HG02678 (cell line): ENCODE results near the gene SARDH.

Experiments used
- ATAC-seq: cut with Tn5 transposase; IDR thresholded peaks from one replicate; pipeline ENCODE4 v1.9.1; 2021; ENCODE audit warnings: mild to moderate bottlenecking, moderate library complexity; ENCODE audit not compliant: unreplicated experiment

SARDH gene, protein sequence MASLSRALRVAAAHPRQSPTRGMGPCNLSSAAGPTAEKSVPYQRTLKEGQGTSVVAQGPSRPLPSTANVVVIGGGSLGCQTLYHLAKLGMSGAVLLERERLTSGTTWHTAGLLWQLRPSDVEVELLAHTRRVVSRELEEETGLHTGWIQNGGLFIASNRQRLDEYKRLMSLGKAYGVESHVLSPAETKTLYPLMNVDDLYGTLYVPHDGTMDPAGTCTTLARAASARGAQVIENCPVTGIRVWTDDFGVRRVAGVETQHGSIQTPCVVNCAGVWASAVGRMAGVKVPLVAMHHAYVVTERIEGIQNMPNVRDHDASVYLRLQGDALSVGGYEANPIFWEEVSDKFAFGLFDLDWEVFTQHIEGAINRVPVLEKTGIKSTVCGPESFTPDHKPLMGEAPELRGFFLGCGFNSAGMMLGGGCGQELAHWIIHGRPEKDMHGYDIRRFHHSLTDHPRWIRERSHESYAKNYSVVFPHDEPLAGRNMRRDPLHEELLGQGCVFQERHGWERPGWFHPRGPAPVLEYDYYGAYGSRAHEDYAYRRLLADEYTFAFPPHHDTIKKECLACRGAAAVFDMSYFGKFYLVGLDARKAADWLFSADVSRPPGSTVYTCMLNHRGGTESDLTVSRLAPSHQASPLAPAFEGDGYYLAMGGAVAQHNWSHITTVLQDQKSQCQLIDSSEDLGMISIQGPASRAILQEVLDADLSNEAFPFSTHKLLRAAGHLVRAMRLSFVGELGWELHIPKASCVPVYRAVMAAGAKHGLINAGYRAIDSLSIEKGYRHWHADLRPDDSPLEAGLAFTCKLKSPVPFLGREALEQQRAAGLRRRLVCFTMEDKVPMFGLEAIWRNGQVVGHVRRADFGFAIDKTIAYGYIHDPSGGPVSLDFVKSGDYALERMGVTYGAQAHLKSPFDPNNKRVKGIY

DNA sequence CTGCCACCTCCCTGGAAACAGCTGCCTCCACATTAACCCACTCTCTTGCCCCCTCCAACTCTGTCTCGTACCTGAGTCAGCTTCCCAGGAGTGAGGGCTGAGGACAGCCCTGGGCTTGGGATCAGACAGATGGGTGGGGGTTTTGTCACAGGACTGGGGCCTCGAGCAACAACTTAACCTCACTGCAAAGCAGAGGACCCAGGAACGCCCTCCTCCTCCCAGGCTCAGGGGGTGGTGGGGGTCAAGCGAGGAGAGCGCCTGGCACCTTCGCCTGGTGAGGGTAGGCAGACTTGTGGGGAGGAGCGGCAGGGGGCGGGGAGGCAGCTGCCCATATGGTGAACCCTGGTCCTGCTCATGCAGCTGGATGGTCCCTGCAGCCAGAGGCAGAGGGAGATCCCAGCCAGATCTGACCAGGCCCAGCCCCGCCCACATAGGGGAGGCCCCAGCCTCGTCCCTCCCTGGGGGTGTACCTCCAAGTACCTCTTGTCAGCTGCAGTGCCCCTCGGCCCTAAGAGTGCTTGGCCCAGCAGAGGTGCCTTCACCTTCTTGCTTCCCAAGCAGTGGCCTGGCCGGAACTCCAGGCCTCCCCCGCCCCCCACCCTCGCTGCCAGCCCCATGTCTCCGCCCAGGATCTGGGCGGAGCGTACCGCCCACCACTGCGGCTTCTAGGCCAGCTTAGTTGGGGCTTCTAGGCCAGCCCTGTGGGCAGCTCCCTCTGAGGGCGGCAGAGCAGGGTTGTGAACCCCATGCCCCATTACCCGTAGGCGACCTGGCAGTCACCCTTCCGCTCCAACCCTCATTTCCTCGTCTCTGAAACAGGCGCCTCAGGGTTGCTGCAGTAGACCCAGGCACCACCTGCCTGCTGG, at the start of gene SARDH:
TSS of gene SARDH (minus strand) at position 579 of the 866 bp plus-strand sequence. CDS start 4,179 bp downstream, outside the sequence.
- no peak for ATAC-seq

DNA sequence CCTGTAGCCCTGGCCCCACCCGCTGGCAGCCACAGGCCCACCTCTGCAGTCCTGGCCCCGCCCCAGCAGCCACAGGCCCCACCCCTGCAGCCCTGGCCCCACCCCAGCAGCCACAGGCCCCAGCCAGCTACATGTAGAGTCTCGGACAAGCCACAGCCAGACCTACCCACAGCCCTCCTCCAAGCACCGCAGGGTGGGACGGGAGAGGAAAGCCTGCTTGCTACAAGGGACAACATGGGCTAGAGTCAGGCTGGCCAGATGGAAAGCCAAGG, 49.5 kb upstream of the SARDH start:
- no peak for ATAC-seq

DNA sequence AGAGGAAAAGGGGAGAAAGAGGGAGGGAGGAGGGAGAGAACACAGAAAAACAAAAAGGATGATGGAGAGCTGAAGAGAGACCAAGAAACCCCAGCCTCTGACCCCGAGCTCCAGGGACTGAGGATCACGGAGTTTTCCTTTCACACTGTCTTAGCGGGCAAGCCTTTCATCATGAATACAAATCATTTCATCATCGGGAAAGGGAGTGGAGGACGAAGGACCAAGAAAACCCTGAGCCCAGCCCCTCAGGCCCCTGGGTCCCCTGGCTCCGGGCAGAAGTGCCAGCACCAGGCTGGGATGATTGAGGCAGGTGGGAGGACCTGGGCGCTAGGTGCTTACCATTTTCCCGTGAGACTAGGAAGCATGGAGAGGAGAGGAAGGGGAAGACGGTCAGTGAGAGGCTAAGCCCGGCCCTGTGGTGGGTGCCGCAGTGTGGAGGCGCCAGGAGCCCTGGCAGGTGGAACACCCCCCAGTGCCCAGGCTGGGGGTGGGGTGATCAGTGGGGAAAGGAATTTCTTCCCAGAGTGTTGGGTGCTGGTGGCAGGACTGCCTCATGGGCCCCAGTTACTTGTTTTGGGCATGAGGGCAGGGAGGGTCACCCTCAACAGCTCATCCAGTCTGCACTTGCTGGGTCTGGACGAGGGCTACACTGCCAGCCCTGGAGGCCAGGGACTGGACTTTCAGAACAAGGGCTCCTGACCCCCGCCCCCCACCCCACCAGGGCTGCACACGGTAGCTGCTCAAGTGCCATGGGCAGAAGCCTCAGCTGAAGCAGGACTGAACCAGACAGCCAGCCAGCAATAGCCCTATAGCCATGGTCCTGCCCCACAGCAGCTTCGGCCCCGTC, 49.0 kb upstream of the SARDH start:
- no peak for ATAC-seq

DNA sequence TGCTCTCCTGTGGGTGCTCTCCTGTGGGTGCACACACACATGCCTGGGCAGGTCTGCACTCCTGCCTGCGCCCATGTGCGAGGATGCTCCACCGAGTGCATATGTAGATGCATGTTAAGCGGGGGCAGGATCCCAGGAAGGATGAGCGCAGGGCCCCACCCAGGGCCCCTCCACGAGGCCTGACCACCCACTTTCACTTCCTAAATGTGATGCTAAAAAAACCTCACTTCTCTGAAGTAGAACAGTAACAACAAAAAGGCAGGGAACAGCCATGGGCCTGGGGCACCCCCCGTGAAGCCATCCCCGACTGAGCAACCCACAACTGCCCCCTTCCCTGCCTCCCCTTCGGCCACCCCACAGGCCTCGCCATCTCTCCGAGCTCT, 48.2 kb upstream of the SARDH start:
- no peak for ATAC-seq

DNA sequence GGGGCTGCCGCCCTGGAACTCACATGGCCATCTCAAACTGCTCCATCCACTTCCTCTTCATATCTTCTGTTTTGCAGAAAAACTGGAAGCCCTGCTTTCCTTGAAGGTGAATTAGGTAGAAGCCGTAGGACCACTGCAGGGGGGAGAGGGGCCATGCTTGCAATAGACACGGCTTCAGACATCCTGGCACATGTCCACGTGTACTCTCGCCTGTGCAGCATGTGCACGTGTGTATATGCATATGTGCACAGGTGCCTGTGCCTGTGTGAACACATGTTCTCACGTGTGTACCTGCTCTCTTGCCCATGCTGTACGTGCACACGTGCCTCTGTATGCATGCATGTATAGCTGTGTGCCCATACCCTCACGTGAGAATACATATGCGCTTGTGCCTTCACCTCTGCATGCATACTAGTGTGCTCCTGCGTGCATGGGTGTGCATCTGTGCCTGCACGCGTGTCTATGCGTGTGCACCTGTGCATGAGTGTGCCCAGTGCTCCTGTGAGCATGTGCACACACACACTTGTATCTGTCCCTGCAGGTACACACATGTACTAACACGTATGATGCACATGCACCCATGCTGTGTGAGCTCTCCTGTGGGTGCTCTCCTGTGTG, 47.7 kb upstream of the SARDH start:
- ATAC-seq, result no peak

DNA sequence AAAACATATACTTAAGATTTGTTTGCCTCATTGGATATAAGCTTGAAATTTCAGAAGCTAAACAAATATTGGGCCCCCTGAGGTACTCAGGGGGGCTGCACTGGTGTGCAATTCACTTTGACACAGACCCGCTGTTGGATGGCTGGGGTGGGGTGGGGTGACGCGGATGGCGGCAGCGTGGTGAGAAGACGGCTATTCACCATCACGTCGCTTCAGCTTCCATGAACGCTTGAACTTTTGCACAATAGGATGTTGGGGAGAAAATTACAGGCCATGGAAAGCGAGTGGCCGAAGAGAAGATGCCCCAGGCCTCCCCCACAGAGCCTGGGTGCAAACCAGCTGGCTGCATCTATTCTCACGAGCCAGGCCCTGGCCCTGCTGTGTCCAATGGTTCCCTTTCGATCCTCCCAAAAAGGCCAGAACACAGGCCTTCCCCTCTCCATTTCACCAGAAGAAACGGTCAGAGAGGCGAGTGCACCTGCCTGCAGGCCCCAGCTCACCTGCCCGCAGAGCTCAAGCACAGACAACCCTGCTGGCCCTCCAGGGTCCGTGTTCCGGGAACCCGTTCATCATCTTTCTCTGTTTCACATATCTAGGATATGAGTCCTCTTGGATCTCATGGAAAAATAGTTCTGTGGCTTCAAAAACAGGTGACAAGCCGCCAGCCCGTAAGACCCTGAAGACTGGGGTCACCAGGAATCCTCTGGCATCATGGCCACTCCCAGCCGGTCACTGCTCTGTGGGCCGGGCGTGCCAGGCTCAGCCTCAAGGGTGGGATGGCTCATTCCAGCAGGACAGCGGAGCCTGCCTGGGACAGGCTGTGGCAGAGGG, 46.8 kb upstream of the SARDH start:
- no peak for ATAC-seq

DNA sequence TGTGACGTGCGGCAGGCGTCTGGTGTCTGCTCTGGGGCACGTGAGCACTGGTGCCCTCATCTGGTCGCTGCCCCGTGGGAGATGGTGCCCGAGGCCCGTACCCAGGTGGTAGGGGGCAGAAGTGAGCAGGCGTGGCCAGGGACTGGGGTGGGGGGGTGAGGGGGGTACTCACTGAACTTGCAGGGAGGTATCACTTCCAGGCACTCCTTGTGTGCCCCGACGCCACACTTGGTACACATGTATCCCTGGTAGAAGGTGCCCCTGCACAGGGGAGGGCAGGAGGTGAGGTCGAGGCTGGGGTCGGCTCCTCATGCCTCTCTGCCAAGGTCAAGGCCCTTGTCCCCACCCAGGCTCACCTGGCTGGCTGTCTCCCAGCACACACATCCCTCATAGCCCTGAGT, 45.2 kb upstream of the SARDH start:
- no peak for ATAC-seq

DNA sequence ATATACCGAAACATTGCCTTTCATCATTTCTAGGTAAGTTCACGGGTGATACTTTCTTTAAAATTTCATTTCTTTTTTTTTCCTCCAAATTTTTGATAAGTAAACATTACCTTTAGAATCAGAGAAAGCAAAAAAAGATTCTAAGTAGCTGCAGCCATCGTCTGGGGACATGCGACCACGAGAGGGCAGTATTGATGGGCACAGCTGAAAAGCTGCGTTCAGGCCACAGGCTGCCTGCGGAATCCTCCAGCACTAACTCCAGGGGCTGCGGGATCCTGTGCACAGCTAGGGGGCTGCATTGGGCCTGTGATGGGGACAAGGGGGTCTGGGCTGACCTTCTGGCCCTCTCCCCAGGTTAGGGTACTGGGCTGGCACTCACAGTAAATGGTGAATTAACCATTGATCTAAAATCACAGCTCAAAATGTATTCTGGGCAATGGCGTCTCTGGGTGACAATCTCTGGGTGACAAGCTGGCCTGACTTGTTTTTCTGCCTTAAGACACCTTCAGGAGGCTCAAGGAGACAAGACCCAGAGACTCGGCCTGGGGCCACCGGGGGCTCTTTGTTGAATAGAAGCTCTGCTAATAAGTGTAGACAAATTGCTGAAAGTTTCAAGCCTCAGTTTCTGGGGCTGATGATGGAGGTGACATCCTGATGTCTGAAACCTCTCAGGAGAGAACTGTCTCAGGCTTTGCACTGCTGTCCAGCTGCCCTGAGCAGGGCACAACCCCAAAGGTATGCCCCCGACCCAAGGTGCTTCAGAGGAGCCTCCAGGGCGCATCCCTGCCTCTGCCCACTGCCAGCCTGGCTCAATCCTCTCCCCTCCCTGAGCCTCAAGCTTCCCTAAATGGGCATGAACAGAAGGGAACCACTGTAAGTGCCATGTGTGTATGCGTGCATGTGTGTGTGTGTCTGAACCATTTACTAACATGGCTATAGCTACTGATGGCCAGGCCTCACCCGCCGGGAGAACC, 44.3 kb upstream of the SARDH start:
- no peak for ATAC-seq

DNA sequence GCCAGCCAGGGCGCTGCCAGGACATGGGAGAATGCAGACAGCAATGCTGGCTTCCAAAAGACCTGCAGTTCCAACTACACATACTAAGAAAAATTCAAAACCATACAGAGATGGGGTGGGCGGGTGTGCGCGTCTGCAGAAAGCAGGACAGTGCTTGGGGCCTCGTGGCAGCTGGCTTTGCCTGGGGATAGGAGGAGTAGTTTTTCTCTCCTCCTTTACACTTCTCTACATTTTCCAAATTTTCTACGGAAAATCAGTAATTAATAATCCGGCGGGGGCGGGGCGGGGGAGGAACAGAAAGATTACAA, 43.6 kb upstream of the SARDH start:
- ATAC-seq, result no peak

DNA sequence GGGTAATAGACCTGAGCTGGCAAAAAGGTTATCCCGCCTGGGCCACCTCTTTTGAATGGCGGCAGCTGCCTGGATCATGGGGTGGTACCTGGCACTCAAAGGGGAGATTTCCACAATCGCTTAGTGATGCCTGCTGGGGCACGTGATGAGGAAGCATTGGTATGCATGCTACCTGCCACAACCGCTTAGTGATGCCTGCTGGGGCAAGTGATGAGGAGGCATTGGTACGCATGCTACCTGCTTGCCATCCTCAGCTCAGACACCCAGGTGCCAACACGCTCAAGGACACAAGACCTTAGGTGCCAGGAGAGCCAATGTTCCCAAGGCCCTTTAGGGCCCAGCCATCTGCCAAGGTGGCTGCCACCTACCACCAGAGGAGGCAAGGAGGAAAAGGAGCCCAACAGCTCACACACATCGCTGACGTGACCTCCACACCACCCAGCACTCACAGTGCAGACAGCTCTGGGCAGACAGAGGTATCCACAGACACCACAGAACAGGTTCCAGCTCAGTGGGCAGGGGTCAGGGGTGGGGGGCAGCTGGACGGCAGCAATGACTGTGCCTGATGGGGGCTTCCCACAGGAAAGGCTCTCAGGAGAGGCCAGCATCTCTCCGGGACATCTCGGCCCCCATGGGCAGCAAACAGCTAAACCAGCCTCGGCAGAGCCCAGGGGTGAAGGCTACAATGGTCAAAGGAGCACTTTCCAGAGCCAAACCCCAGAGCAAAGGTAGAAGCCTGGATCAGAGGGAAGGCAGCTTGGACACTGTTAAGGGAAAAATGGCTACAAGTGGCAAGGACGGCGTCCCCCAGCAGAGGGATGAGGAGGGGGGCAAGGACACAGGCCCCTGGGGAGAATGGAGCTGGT, 43.0 kb upstream of the SARDH start:
- ATAC-seq, result no peak

DNA sequence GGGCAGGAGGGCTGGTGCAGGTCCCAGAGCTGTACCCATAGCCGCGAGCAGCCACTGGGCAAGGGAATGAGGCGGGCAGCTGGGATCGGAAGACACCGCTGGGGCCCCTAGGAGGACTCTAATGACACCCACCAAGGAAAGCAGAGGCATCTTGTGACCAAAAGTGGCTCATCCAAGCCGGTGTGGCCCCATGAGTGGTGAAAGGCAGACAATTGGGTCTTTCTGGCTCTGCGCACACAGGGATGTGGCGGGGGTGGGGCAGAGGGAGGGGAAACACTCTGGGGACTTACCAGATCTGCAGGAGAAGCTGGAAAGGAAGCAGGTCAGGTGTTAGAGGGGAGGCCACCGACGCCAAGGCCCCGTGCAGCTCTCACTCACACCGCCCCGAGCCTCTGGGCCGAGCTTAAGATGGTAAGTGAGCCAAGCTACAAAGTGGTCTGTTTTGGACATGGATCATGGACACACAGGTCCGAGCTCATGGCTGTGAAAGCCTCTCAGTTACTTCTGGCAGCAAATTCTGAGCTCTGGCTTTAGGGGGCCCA, 42.3 kb upstream of the SARDH start:
- ATAC-seq, result no peak

DNA sequence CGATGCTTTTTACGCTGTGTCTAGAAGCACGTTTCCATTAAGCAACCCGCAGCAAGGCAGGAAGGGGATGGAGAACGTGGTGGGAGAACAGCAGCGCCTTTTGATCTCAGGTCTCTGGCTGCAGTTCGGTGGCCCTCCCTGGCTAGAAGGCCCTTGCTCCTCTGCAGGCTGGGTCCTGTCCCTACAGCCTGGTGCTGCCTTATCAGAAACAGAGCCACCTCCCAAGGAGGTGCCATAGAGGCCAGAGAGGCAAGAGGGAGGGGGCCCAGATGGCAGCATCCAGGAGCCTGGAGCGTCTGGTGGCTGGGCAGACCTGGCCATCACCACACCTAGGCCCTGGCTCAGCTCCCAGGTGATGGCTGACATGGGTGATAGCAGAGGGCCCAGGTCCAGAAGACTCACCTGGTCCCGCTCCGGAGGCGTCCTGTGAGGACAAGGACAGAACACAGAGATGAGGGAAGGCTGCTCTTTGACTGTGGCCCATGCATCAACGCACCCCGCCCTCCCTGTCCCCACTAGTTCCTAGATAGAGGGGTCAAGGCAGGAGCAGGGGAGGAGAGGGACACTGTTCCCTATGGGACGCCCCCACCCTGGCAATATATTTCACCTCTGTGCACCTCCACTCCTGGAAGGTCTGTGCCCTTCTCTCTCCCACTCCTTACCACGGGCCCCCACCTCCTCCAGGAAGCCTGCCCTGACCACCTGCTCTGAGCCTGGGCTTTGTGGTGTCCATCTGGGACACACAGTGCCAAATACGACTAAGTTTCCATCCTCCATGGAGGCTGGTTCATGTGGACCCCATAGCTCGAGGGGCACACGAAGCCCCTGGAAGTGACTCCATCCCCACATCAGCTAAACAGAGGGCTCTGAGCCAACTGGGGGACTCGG, 41.6 kb upstream of the SARDH start:
- no peak for ATAC-seq

DNA sequence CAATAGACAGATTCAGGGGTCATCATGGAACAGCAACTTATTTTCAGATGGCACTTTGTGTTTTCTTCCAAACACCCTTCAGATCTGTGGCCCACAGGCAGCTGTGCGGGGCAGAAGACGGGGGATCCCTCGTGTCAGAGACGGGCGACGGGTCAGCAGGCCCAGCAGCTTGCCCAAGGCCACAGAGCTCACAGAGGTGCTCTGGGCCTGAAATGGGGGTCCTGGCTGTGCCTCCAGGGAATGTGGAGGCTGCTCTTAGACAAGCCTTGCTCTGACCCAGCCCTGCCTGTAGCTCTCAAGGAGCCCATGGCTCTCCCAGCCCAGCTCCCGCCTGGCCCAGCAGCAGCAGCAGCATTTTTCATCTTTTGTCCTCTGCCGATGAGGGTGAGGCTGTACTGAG, 40.9 kb upstream of the SARDH start:
- ATAC-seq, result no peak

DNA sequence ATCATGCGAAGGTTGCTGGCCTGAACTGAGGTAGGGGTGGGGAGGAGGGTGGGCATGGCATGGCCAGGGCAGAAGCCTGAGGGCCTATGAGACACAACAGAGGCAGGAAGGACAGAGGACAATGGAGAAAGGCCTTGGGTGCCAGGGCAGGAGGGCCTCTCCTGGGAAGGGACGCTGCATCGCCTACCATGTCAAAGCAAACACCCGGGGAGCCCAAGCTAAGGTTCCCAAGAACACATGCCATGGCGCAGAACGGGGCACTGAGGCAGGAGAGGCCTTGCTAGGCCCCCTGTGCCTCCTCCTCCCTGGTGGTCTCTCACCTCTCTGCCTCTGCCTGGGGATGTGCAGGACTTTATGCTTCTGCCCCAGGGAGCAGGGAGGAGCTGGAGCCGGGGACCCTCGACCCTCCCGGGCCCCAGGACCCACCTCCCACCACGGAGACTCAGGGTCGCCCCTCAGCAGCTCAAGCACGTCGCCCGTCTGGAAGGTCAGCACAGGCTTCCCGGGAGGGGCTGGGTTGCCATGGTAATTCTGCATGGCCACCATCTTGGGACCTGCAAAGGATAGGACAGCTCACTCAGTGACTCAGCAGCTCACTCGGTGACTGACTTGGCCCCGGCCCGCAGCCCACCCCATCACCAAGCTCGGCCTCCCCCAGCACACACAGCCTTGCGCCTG, 40.3 kb upstream of the SARDH start:
- ATAC-seq, result no peak

DNA sequence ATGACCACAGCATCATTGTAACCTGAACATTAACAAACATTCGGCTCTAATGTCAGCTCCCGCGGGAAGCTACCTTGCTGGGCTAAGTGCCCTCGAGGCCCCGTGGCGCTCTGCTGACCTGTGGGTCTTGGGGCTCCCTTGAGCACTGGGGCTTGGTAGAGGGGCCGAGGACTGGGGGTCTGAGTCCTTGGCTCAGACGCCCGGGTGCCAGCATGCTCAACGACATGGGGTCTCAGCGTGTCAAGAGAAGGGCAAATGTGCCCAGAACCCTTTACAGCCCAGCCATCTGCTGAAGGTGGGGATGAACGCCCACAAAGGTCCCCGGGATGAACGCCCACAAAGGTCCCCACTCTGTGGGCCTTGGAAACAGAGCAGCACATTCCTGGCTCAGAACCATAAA, 39.7 kb upstream of the SARDH start:
- ATAC-seq, result no peak
